D341Med (cell line): ENCODE results near the gene CRAMP1.
"Not testable (repeated sequence)": the region's sequence is repeated elsewhere in the genome, so short reads cannot be mapped to it uniquely, and the experiment has no call there.

Source experiments
- DNase-seq: peaks from one replicate; pipeline ENCODE4 v3.0.0; 2012; ENCODE audit warnings: low spot score

CRAMP1 gene

GRCh38 chr16:1678500-1679098 lies 66.4 kb downstream of the CRAMP1 start:
- no peak for DNase-seq

- DNase-seq = no peak
Observed at GRCh38 chr16:1680361-1680760, 68.2 kb downstream of the CRAMP1 start.

GRCh38 chr16:1681032-1681431 lies 68.9 kb downstream of the CRAMP1 start:
- no peak for DNase-seq

GRCh38 chr16:1687427-1688316 lies 75.5 kb downstream of the CRAMP1 start:
- no peak for DNase-seq

GRCh38 chr16:1688807-1689560 lies 76.8 kb downstream of the CRAMP1 start:
- no peak for DNase-seq

GRCh38 chr16:1689853-1690252 lies 77.7 kb downstream of the CRAMP1 start:
- no peak for DNase-seq

GRCh38 chr16:1690810-1691209 lies 78.7 kb downstream of the CRAMP1 start:
- no peak for DNase-seq

GRCh38 chr16:1691276-1691675 lies 79.1 kb downstream of the CRAMP1 start:
- DNase-seq = no peak

- no peak for DNase-seq
Observed at GRCh38 chr16:1691956-1692355, 79.8 kb downstream of the CRAMP1 start.

GRCh38 chr16:1696863-1697262 lies 84.7 kb downstream of the CRAMP1 start:
- DNase-seq = no peak

- DNase-seq = no peak
Observed at GRCh38 chr16:1698680-1699079, 86.5 kb downstream of the CRAMP1 start.

- DNase-seq = no peak
Observed at GRCh38 chr16:1700246-1700645, 88.1 kb downstream of the CRAMP1 start.

- no peak for DNase-seq
Observed at GRCh38 chr16:1701216-1701878, 89.2 kb downstream of the CRAMP1 start.

- not testable (repeated sequence) for DNase-seq
Observed at GRCh38 chr16:1705324-1705687, 93.1 kb downstream of the CRAMP1 start.

GRCh38 chr16:1705688-1706385 lies 93.7 kb downstream of the CRAMP1 start, which contains the start of gene MAPK8IP3:
Gene MAPK8IP3, plus strand, starts transcription at chr16:1706195. Its CDS starts 145 bp downstream, at chr16:1706340.
- DNase-seq = peak; percentile 98

GRCh38 chr16:1706386-1707192 lies 94.4 kb downstream of the CRAMP1 start:
- DNase-seq = peak; percentile 73

GRCh38 chr16:1707193-1707790 lies 95.1 kb downstream of the CRAMP1 start:
- DNase-seq = no peak

GRCh38 chr16:1708083-1708767 lies 96.1 kb downstream of the CRAMP1 start:
- no peak for DNase-seq

- no peak for DNase-seq
Observed at GRCh38 chr16:1708768-1709180, 96.6 kb downstream of the CRAMP1 start.

- DNase-seq = no peak
Observed at GRCh38 chr16:1709356-1709755, 97.2 kb downstream of the CRAMP1 start.
